HAP-1 (cell line): ENCODE results near the gene KRT77.
"Not testable (repeated sequence)": the region's sequence is repeated elsewhere in the genome, so short reads cannot be mapped to it uniquely, and the experiment has no call there.

Source experiments
- DNase-seq, 2 experiments: peaks; one replicate each; pipeline ENCODE4 v3.0.0-alpha.2; 2016 to 2020; ENCODE audit warnings: low spot score in 2 of 2
- H3K27me3 ChIP-seq: fragments of 250-450 bp; sonication (Bioruptor Pico); 2 replicates; pipeline ENCODE4 v1.5.1; 2020; ENCODE audit warnings: low read depth, mild to moderate bottlenecking, moderate library complexity
- H3K36me3 ChIP-seq: fragments of 250-450 bp; sonication (Bioruptor Pico); replicated peaks from 2 replicates; pipeline ENCODE4 v1.5.1; 2020; ENCODE audit warnings: mild to moderate bottlenecking
- H3K4me1 ChIP-seq: fragments of 250-450 bp; sonication (Bioruptor Pico); 2 replicates; pipeline ENCODE4 v1.5.1; 2020; ENCODE audit warnings: mild to moderate bottlenecking
- H3K4me3 ChIP-seq: fragments of 250-450 bp; sonication (Bioruptor Pico); 2 replicates; pipeline ENCODE4 v1.5.1; 2020; ENCODE audit warnings: mild to moderate bottlenecking, moderate library complexity
- H3K9me3 ChIP-seq: fragments of 250-450 bp; sonication (Bioruptor Pico); 2 replicates; pipeline ENCODE4 v1.5.1; 2020; ENCODE audit warnings: mild to moderate bottlenecking, moderate library complexity
- in situ Hi-C: fragments of 300-500 bp; cut with MboI; formaldehyde crosslinking; loops from 3 replicates; pipeline ENCODE4 v1.14.3; 2020; ENCODE audit warnings: low sequenced_read_pairs, inconsistent platforms, mixed read lengths

KRT77 gene

GRCh38 chr12:52703424-52703823 is at the start of gene KRT77:
TSS of gene KRT77 (minus strand) at chr12:52703524. CDS start at chr12:52703434, 90 bp downstream.
- no peaks in the 10 kb centered on the region for H3K9me3 ChIP-seq
- H3K4me1 ChIP-seq, result no peaks in the 10 kb centered on the region
- in situ Hi-C loops, result no loop called here
- no peaks in the 10 kb centered on the region; the same call in 1 of the 2 replicates for H3K27me3 ChIP-seq
- no peak for DNase-seq
- H3K36me3 ChIP-seq, result no peaks in the 10 kb centered on the region
- H3K4me3 ChIP-seq, result no peak within 1 kb of the TSS

GRCh38 chr12:52752516-52752915 is 49.2 kb upstream of the KRT77 start:
- Histone ChIP-seq H3K4me1 (no peaks in the 10 kb centered on the region), H3K36me3 (no peaks in the 10 kb centered on the region), H3K4me3 (no peak overlapping the region), H3K27me3 (peaks cover 12% of the 10 kb centered on the region; the same call in 1 of the 2 replicates), H3K9me3 (no peaks in the 10 kb centered on the region)
- no peak for DNase-seq
- in situ Hi-C loops, result no loop called here

GRCh38 chr12:52751795-52752194 is 48.5 kb upstream of the KRT77 start:
- no peak for DNase-seq
- in situ Hi-C loops, result no loop called here

DNA sequence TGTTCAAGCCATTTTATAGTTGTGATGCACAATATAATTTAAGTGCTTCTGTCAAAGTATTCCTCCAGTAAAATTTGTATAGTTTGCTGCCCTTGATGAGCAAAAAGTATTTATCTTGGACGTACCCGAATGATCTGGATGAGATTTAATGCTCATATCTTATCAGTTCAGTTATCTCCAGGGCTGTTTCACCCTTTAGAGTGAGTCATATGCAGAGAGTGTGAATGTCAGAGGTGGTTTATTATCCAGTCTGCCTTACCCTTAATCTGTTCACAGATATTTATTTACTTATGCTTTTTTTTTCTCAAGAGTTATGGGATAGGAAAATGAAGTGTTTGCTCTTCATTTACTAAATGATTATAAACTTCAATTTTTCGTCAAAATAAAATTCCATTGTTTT is 47.2 kb upstream of the KRT77 start:
- in situ Hi-C loops, H3K9me3 ChIP-seq, H3K4me3 ChIP-seq, H3K36me3 ChIP-seq, DNase-seq, H3K4me1 ChIP-seq: not testable (repeated sequence)
- peaks cover 12% of the 10 kb centered on the region; the same call in 1 of the 2 replicates for H3K27me3 ChIP-seq

More at GRCh38 chr12:52751795-52752194, 48.5 kb upstream of the KRT77 start:
- H3K9me3 ChIP-seq, result no peaks in the 10 kb centered on the region
- peaks cover 12% of the 10 kb centered on the region; the same call in 1 of the 2 replicates for H3K27me3 ChIP-seq
- no peak overlapping the region for H3K4me3 ChIP-seq
- H3K36me3 ChIP-seq, result no peaks in the 10 kb centered on the region
- H3K4me1 ChIP-seq, result no peaks in the 10 kb centered on the region

- Histone ChIP-seq H3K9me3 (no peaks in the 10 kb centered on the region), H3K4me1 (no peaks in the 10 kb centered on the region), H3K36me3 (no peaks in the 10 kb centered on the region), H3K4me3 (no peak overlapping the region), H3K27me3 (peaks cover 12% of the 10 kb centered on the region; the same call in 1 of the 2 replicates)
- in situ Hi-C loops, result no loop called here
- no peak for DNase-seq
Observed at GRCh38 chr12:52749827-52750226, 46.5 kb upstream of the KRT77 start.

DNA sequence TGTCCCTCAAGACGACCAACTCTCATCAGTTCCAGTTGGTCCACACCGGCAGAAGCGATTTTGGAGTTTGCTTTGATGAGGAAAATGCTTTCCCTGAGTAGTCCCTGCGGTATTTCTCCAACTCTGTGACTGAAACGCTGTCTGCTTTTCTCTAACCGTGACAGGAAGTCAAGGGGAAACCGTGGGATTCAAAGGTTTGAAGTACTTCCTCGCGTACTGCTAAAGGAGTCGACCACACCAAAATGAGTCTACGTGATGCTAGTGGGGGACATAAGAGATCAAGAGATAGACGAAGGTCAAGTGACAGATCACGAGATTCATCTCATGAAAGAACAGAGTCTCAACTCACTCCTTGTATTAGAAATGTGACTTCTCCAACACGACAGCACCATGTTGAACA is 45.3 kb upstream of the KRT77 start:
- no peaks in the 10 kb centered on the region for H3K36me3 ChIP-seq
- in situ Hi-C loops, result no loop called here
- peaks cover 12% of the 10 kb centered on the region; the same call in 1 of the 2 replicates for H3K27me3 ChIP-seq
- no peak overlapping the region for H3K4me3 ChIP-seq
- no peaks in the 10 kb centered on the region for H3K4me1 ChIP-seq
- no peaks in the 10 kb centered on the region for H3K9me3 ChIP-seq
- no peak for DNase-seq

GRCh38 chr12:52745554-52745953 is 42.2 kb upstream of the KRT77 start:
- no peak overlapping the region for H3K4me3 ChIP-seq
- H3K27me3 ChIP-seq, result peaks cover 12% of the 10 kb centered on the region; the same call in 1 of the 2 replicates
- H3K36me3 ChIP-seq, result no peaks in the 10 kb centered on the region
- DNase-seq, result no peak
- H3K4me1 ChIP-seq, result no peaks in the 10 kb centered on the region
- in situ Hi-C loops, result no loop called here
- H3K9me3 ChIP-seq, result no peaks in the 10 kb centered on the region

- Histone ChIP-seq H3K9me3 (no peaks in the 10 kb centered on the region), H3K27me3 (peaks cover 12% of the 10 kb centered on the region; the same call in 1 of the 2 replicates), H3K4me3 (no peak overlapping the region), H3K4me1 (no peaks in the 10 kb centered on the region), H3K36me3 (no peaks in the 10 kb centered on the region)
- in situ Hi-C loops, result no loop called here
- DNase-seq, result no peak
Observed at GRCh38 chr12:52744493-52745156, 41.3 kb upstream of the KRT77 start.

GRCh38 chr12:52742822-52743457 is 39.6 kb upstream of the KRT77 start:
- no peak for DNase-seq
- in situ Hi-C loops, result no loop called here
- Histone ChIP-seq H3K4me3 (no peak overlapping the region), H3K4me1 (no peaks in the 10 kb centered on the region), H3K27me3 (no peaks in the 10 kb centered on the region), H3K9me3 (no peaks in the 10 kb centered on the region), H3K36me3 (no peaks in the 10 kb centered on the region)

DNA sequence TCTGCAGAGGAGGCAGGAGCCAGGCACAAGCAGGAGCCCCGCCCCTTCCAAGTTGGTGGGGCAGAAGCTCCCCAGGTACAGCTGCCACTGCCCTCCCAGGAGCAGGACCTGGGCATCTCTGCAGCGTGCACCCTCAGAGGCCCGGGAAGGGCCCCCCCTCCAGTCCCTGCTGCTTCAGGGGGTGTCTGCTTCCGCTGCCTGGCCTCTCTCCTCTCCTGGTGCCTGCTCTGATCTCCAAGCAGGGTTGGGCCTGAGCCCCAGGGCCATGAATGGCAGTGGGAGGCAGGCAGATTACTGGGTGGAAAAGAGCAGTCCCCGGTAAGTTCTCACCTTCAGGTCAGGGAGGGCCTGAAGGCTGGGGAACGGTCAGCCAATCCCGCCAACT is 38.9 kb upstream of the KRT77 start:
- Histone ChIP-seq H3K9me3 (no peaks in the 10 kb centered on the region), H3K4me1 (no peaks in the 10 kb centered on the region), H3K27me3 (no peaks in the 10 kb centered on the region), H3K4me3 (no peak overlapping the region), H3K36me3 (no peaks in the 10 kb centered on the region)
- no peak for DNase-seq
- in situ Hi-C loops, result no loop called here

DNA sequence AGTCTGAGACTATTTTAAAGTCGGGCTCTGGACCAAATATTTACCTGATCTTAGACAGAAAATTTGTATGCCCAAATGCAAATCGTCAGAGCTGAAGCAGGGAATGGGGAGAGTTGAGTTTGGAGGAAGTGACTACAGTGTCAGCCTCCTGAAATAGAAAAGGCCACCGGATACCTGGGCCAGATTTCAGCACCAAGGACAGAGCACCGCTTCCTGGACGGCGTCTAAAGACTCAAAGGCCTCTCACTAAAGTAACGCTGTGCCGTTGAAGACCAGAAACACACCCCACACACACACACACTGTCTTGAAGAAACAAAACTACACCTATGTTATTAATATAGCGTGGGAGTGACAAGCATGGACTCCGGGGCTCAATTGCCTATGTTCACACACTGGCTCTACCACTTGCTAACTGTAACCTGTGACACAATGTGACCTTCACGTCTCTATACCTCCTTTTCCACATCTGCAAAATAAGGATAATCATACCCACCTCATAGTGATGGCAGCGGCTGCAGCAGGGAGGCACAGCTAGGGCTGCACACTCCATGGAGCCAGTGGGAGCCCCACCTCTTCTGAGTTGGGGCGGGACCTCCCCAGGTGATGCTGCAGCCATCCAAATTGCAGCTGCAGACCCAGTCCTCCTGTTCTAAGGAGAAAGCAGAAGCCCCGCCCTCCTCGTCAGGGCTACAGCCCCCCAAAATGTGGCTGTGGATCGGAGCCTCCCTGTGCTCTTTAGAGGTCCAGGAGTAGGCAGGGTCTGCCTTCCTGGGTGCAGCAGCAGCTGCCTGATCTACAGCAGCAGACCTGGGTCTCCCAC is 38.3 kb upstream of the KRT77 start:
- in situ Hi-C loops, result no loop called here
- no peaks in the 10 kb centered on the region for H3K27me3 ChIP-seq
- no peaks in the 10 kb centered on the region for H3K4me1 ChIP-seq
- no peaks in the 10 kb centered on the region for H3K9me3 ChIP-seq
- peak; percentile 18 to 83 for DNase-seq
- H3K36me3 ChIP-seq, result no peaks in the 10 kb centered on the region
- no peak overlapping the region for H3K4me3 ChIP-seq

GRCh38 chr12:52740584-52740983 is 37.3 kb upstream of the KRT77 start:
- Histone ChIP-seq H3K4me3 (no peak overlapping the region), H3K27me3 (no peaks in the 10 kb centered on the region), H3K36me3 (no peaks in the 10 kb centered on the region), H3K4me1 (no peaks in the 10 kb centered on the region), H3K9me3 (no peaks in the 10 kb centered on the region)
- DNase-seq, result no peak
- in situ Hi-C loops, result no loop called here

GRCh38 chr12:52739963-52740362 is 36.6 kb upstream of the KRT77 start:
- Histone ChIP-seq H3K36me3 (no peaks in the 10 kb centered on the region), H3K4me3 (no peak overlapping the region), H3K4me1 (no peaks in the 10 kb centered on the region), H3K9me3 (no peaks in the 10 kb centered on the region), H3K27me3 (no peaks in the 10 kb centered on the region)
- no peak for DNase-seq
- in situ Hi-C loops, result no loop called here
